Measurements from ENCODE around the gene NXPE3. TPM values are rescaled to one million over a fixed set of nuclear protein-coding genes. Genes with fewer than 3 reads are reported as not detected.
"Not testable (repeated sequence)": the region's sequence is repeated elsewhere in the genome, so short reads cannot be mapped to it uniquely, and the experiment has no call there.

NXPE3 gene
- total and polyA plus RNA-seq, 2 of the 8 experiments (the other 6 are each of a cell fraction or from before 2014, with no cell fraction given) = 10.9 to 22.7 TPM

GRCh38 chr3:101777745-101778281 is 1.2 kb upstream of the NXPE3 start:
- H4K91ac ChIP-seq (replicated peaks; ENCODE audit: insufficient read length, low read length); CTCF ChIA-PET (ENCODE audit: partially characterized antibody); H3K79me1 ChIP-seq (ENCODE audit: low read depth, low read length); H3K27ac ChIP-seq (ENCODE audit: low read depth, low read length); POLR2A ChIA-PET (ENCODE audit: partially characterized antibody); H3K18ac ChIP-seq (ENCODE audit: extremely low read depth, low read length); H3K9ac ChIP-seq (replicated peaks in 1 of 4; ENCODE audit: extremely low read depth in 1 of 4, low read depth in 3 of 4, low read length in 3 of 4); FAIRE-seq; DNase-seq (ENCODE audit: low read depth in 1 of 2, low spot score in 2 of 2); H3K9me3 ChIP-seq (ENCODE audit: insufficient read depth in 2 of 2, low read depth in 1 of 2, low read length in 1 of 2); H4K5ac ChIP-seq (ENCODE audit: insufficient read length, low read depth, low read length); H2BK12ac ChIP-seq (ENCODE audit: low read depth, low read length); H4K20me1 ChIP-seq (replicated peaks in 1 of 2; ENCODE audit: control insufficient read depth in 1 of 2, insufficient read depth in 2 of 2, low read length in 2 of 2); H2BK120ac ChIP-seq (replicated peaks; ENCODE audit: low read depth, low read length); H2AFZ ChIP-seq (ENCODE audit: low read length); H4K8ac ChIP-seq (ENCODE audit: extremely low read depth, insufficient read depth, low read length); H3K23me2 ChIP-seq (ENCODE audit: low read depth, low read length); H3K14ac ChIP-seq (ENCODE audit: insufficient read length); H2BK15ac ChIP-seq (ENCODE audit: low read length); H3K27me3 ChIP-seq (replicated peaks in 1 of 4; ENCODE audit: control insufficient read depth in 3 of 4, extremely low read depth in 1 of 4, insufficient read depth in 3 of 4, low read length in 3 of 4); H2AK5ac ChIP-seq (ENCODE audit: low read depth, low read length); H3K56ac ChIP-seq (replicated peaks; ENCODE audit: insufficient read length, low read depth, low read length); H3K4ac ChIP-seq (replicated peaks; ENCODE audit: insufficient read length, low read depth, low read length); H3K23ac ChIP-seq (ENCODE audit: insufficient read length); H3K4me2 ChIP-seq (ENCODE audit: insufficient read depth in 1 of 2, low read depth in 2 of 2, low read length in 2 of 2); H3K4me3 ChIP-seq (ENCODE audit: extremely low read depth in 1 of 4, insufficient read depth in 2 of 4, low read depth in 3 of 4, low read length in 4 of 4); H2BK20ac ChIP-seq (ENCODE audit: low read length); H2BK5ac ChIP-seq (ENCODE audit: low read depth, low read length); H3K79me2 ChIP-seq (ENCODE audit: control insufficient read depth in 1 of 2, insufficient read depth in 2 of 2, low read length in 2 of 2); H3K36me3 ChIP-seq (ENCODE audit: control insufficient read depth in 2 of 4, insufficient read depth in 4 of 4, low read length in 3 of 4): not testable (repeated sequence)
- H3K4me1 ChIP-seq (replicated peaks in 1 of 4; ENCODE audit: control insufficient read depth in 3 of 4, insufficient read depth in 4 of 4, low read length in 3 of 4) = peaks cover 5 to 11% (median 6%) of the 10 kb centered on the region in 4 experiments; a peak in 6 of 7 replicates
- 86% methylated on average over 5 of the region's 6 CpGs; no CpG with 5 or more reads in 1 of the 2 experiments for WGBS, 2 experiments (ENCODE audit: extremely low coverage in 1 of 2, insufficient coverage in 1 of 2, insufficient read length in 1 of 2, insufficient replicate concordance in 2 of 2, low coverage in 1 of 2, low lambda C conversion rate in 2 of 2, missing lambda C conversion rate in 1 of 2)
